GM12865 (cell line): Measurements from ENCODE around the gene ADAM22.

Experiments
- DNase-seq: peaks from one replicate; pipeline ENCODE4 v3.0.0; 2010; ENCODE audit warnings: low read depth
- H3K4me3 ChIP-seq: 2 replicates; pipeline ENCODE4 v1.5.1; 2011; ENCODE audit warnings: mild to moderate bottlenecking, low read depth, low read length, control low read depth
- TF ChIP-seq, protein P1 (sequence below): IDR thresholded peaks from 2 replicates; pipeline ENCODE4 v1.5.1; 2011; ENCODE audit warnings: low read length, control low read depth, low read depth, inconsistent platforms; ENCODE audit not compliant: insufficient read depth; ENCODE audit errors: missing control alignments

Gene ADAM22

DNA sequence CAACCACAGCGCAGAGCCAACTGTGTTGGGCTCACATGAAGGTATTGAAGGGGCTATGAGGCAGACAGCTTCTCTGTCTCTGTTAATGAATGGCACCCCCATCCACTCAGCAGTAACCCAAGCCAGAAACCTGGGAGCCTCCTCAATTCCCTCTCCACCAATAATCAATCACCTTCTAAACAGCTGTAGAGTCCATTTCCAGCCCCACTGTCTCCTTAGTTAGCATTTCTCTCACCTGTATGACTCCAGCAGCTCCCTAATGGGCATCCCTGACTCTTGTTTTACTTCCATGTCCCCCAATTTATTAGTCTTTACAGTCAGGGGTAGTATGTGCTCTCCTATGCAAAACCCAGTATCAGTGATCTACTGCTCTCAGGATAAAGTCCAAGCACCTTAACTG is 278.9 kb downstream of the ADAM22 start:
- DNase-seq = no peak
- TF ChIP-seq, protein P1, sequence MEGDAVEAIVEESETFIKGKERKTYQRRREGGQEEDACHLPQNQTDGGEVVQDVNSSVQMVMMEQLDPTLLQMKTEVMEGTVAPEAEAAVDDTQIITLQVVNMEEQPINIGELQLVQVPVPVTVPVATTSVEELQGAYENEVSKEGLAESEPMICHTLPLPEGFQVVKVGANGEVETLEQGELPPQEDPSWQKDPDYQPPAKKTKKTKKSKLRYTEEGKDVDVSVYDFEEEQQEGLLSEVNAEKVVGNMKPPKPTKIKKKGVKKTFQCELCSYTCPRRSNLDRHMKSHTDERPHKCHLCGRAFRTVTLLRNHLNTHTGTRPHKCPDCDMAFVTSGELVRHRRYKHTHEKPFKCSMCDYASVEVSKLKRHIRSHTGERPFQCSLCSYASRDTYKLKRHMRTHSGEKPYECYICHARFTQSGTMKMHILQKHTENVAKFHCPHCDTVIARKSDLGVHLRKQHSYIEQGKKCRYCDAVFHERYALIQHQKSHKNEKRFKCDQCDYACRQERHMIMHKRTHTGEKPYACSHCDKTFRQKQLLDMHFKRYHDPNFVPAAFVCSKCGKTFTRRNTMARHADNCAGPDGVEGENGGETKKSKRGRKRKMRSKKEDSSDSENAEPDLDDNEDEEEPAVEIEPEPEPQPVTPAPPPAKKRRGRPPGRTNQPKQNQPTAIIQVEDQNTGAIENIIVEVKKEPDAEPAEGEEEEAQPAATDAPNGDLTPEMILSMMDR = no peak
- H3K4me3 ChIP-seq = no peak overlapping the region

GRCh38 chr7:88214456-88214855 is 280.4 kb downstream of the ADAM22 start:
- H3K4me3 ChIP-seq = no peak overlapping the region
- TF ChIP-seq, protein P1 = no peak
- DNase-seq = no peak

DNA sequence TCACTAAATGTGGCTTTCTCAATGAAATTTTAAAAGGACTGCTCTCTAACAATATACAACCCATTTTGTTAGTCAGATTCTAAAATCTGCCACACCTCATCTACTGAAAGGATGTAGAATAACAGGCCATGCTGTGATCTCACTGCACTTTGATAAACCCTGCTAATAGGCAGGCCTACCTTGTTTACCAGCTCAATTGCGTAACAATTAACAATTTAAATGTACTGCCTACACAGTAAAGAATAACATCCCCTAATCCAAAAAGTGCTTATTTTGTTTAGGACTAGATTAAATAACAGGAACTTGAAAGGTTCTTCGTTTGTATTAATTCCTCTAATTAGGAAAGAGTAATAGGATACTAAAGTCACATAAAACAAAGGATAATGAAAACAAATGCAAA is 281.2 kb downstream of the ADAM22 start:
- no peak overlapping the region for H3K4me3 ChIP-seq
- no peak for DNase-seq
- TF ChIP-seq, protein P1 = no peak

DNA sequence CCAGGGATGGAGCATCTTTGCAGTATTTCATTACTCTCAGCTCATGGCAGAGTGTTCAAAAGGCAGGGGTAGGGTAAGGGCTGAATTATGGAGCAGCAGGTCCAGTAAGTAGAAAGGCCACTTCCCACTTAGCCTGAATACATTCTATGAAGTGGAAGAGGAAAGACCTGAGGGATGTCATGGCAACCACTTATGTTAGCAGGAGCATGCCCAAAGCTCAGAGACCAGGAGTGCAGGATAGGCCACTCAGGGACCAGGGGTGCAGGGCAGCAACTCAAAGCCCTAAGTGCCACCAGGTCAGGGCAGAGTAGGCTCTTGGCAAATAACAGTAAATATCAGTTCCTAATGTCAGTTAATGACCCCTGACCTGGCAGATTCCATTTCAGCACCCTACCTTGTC is 282.2 kb downstream of the ADAM22 start:
- no peak for DNase-seq
- TF ChIP-seq, protein P1 = no peak
- no peak overlapping the region for H3K4me3 ChIP-seq

- DNase-seq = peak; percentile 92
- TF ChIP-seq, protein P1 = no peak
- H3K4me3 ChIP-seq = peak overlapping the region; percentile 80
These were observed 283.8 kb downstream of the ADAM22 start for GRCh38 chr7:88217675-88218428.

GRCh38 chr7:88218429-88218745 is 284.3 kb downstream of the ADAM22 start:
- DNase-seq = no peak
- TF ChIP-seq, protein P1 = no peak
- peak overlapping the region; percentile 80 for H3K4me3 ChIP-seq
